GM08714 (cell line): ENCODE measurements around the gene TSPAN15.
"Not testable (repeated sequence)": the region's sequence is repeated elsewhere in the genome, so short reads cannot be mapped to it uniquely, and the experiment has no call there.

Experiments
- H3K4me3 ChIP-seq: fragments of 200-500 bp; sonication (Bioruptor generic); 2 replicates; pipeline ENCODE4 v1.5.1; 2014; ENCODE audit warnings: mild to moderate bottlenecking, low read length, inconsistent platforms
- ZNF274 ChIP-seq: IDR thresholded peaks from 2 replicates; pipeline ENCODE4 v1.6.1; 2012; ENCODE audit warnings: mild to moderate bottlenecking, low read depth, low read length

Gene TSPAN15

DNA sequence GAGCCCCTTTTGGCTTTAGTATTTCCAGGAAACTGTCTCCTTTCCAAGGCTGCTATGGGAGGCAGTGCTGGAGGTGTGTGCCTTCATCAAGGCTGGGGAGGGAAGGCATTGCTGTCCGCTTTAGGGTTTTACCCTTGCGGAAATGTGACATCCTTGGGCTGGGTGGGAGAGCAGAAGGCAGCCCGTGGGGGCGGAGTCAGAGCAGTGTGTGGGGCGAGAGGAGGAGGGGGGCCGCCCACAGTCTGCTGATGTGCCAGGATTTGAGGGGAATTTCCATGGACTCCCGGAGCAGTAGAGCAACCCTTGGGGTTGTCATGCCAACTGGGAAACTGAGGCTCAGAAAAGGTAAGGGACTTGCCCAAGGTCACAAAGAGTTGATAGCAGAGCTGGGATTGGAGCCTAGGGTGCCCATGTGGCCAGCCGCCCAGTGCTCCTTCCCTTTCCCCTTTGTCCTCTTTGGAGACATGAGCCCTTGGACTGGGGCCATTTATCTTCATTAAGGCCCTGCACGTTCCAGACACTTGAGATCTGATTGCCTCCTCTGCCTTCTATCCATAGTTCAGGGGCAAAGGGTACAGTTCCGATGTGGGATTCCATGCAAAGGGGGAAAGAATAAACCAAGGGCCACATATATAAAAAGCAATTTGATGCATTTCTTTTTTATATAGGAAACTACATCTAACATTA lies 22.2 kb downstream of the TSPAN15 start:
- no peak for TF ChIP-seq ZNF274
- H3K4me3 ChIP-seq: no peak overlapping the region

GRCh38 chr10:69474742-69475432 lies 23.6 kb downstream of the TSPAN15 start:
- no peak overlapping the region for H3K4me3 ChIP-seq
- TF ChIP-seq ZNF274: no peak

- TF ChIP-seq ZNF274: no peak
- no peak overlapping the region for H3K4me3 ChIP-seq
Measured at GRCh38 chr10:69475433-69475830, 24.2 kb downstream of the TSPAN15 start.

- TF ChIP-seq ZNF274: no peak
- H3K4me3 ChIP-seq: no peak overlapping the region
Measured at GRCh38 chr10:69477968-69478597, 26.8 kb downstream of the TSPAN15 start.

DNA sequence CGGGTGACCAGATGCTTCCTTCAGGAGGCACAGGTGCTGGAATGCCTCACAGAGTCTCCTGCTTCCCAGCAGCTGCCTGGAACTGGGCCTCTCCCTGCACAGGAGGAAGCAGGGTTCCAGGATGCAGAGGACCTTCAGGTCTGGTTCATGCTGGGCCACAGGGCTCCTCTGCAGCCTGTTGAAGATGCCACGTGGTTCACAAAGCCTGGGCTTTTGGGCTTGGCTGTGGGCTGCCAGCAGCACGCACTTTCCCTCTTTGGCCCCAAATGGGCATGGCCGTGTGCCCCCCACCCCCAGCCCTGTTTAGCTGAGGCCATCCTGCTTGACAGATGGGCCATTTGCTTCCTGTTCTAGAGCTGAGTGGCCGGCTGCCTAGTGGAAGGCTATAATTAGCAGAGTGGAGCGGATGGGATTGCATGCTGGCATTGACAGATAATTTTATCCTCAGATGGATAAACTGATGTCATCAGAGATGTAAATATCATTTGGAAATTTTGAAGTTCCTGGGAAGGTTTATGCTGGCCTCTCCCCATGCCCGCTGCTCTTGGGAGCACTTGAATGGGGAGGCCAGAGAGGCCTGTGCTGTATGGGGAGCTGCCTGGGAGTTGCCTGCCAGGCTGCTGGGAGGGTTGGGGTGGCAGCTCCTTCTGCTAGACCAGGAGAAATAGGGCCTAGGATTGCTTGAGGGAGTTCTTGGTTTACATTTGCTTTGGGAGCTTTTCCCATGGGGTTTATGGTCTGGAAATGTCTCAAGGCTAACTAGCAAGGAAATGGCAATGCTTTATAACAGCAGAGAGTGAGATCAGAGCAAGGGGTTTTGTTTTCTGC lies 28.2 kb downstream of the TSPAN15 start:
- no peak overlapping the region for H3K4me3 ChIP-seq
- no peak for TF ChIP-seq ZNF274

GRCh38 chr10:69480068-69480412 lies 28.8 kb downstream of the TSPAN15 start:
- H3K4me3 ChIP-seq: no peak overlapping the region
- no peak for TF ChIP-seq ZNF274

DNA sequence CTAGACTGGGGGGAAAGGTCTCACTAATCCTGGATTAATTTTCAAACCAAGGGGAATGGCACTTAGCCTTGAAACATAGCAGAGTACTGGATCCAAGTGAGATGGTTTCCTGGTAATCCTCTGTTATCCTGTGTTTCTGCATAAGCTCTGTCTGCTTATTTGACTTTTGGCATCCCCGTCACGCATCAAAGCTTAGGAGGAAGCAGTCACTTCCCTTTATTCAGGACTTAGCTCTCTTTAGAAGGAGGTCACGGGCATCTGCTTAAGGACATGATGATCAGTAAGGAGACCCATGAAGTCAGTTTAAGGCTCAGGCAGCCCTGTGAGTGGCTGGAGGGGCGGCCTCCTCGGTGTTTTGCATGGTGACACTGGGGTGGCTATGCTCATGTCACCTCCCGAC lies 30.0 kb downstream of the TSPAN15 start:
- no peak for TF ChIP-seq ZNF274
- no peak overlapping the region for H3K4me3 ChIP-seq

DNA sequence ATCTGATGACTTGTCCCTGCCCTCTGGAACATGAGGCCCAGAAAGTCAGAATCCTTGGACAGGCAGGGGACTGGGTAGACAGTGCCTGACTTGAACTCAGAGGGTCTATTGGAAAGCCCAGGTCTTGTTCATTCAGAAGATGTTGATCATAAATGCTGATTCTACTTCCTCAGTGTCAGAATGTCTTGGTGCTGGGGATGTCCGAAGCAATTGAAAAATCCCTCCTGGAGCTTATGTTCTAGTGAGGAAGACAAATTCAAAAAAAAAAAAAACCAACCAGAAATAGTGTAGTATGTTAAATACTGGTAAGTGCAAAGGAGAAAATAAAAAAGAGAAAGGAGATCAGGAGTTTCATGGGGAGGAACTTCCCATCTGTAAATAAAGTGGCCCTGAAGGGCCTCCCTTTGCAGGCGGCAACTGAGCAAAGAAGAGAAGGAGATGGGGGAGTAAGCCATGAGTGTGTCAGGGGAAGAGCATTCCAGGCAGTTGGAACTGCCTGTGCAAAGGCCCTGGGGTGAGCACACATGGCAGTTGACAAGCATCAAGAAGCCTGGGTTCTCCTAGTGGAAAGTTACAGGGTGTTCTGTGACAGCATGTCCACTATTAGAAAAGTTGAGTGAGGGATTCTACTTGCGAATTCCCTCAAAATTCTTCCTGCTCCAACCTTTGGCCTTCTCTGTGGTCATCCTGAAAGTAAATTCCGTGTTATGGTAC lies 30.7 kb downstream of the TSPAN15 start:
- TF ChIP-seq ZNF274: no peak
- H3K4me3 ChIP-seq: no peak overlapping the region

- no peak overlapping the region for H3K4me3 ChIP-seq
- TF ChIP-seq ZNF274: no peak
Measured at GRCh38 chr10:69483963-69484362, 32.7 kb downstream of the TSPAN15 start.

GRCh38 chr10:69484736-69485135 lies 33.5 kb downstream of the TSPAN15 start:
- no peak for TF ChIP-seq ZNF274

DNA sequence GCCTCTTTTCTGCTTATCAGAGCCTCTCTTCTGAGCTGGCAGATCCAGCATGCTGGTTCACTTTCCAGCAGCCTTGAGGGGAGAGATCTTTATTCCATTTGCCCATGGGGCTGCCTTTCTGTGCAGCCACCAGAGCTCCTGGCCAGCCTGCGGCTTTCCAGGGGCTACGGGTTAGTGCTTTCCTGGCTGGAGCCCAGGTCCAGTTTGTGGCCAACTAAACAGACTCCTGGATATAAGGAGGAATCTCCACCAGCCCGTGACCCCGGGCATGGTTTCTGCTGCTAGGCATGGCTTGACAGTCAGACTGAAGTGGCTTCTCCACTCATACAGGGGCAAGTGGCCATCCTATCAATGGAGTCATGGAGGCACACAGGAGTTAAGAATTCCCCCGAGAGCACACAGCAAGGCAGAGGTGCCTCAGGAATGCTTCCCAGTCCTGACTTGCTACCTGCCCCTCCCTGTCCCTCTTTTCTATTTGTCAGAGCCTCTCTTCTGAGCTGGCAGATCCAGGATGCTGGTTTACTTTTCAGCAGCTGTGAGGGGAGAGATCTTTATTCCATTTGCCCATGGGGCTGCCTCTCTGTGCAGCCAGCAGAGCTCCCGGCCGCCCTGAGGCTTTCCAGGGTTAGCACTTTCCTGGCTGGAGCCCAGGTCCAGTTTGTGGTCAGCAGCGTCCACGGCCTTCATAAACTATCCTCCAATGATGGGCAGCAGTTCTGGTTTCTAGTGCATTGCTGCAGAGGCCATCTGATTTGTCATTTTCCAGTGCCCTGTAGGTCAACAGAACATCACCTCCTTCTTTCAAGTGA lies 35.9 kb downstream of the TSPAN15 start:
- H3K4me3 ChIP-seq: no peak overlapping the region
- no peak for TF ChIP-seq ZNF274

More at GRCh38 chr10:69484736-69485135, 33.5 kb downstream of the TSPAN15 start:
- H3K4me3 ChIP-seq: no peak overlapping the region

DNA sequence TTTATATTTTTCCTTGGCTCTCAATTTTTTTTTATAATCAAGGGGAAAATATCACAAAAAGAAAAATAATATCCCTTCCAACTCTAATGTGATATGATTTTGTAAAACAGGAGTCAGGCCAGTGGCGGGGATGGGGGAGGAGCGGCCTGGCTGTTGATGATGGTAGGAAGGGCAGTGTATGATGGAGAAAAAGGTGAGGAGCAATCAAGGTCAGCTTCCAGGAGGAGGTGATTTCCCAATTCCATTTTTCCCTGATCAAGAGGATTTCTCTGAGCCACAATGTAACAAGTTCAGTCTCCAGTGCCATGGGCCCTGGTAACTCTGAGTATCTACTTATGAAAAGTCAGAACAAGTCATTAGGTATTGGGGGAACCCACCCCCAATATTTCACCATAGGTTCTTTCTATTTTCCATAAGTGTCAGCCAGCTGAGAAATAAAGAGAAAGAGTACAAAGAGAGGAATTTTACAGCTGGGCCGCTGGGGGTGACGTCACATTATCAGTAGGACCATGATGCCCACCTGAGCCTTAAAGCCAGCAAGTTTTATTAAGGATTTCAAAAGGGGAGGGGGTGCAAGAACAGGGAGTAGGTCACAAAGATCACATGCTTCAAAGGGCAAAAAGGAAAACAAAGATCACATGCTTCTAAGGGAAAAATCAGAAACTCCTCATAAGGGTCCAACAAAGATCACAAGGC lies 37.0 kb downstream of the TSPAN15 start:
- not testable (repeated sequence) for H3K4me3 ChIP-seq

GRCh38 chr10:69488856-69489255 lies 37.6 kb downstream of the TSPAN15 start:
- not testable (repeated sequence) for H3K4me3 ChIP-seq
